Measurements from ENCODE around the gene ATP10A.

- TF ChIP-seq, protein P1, sequence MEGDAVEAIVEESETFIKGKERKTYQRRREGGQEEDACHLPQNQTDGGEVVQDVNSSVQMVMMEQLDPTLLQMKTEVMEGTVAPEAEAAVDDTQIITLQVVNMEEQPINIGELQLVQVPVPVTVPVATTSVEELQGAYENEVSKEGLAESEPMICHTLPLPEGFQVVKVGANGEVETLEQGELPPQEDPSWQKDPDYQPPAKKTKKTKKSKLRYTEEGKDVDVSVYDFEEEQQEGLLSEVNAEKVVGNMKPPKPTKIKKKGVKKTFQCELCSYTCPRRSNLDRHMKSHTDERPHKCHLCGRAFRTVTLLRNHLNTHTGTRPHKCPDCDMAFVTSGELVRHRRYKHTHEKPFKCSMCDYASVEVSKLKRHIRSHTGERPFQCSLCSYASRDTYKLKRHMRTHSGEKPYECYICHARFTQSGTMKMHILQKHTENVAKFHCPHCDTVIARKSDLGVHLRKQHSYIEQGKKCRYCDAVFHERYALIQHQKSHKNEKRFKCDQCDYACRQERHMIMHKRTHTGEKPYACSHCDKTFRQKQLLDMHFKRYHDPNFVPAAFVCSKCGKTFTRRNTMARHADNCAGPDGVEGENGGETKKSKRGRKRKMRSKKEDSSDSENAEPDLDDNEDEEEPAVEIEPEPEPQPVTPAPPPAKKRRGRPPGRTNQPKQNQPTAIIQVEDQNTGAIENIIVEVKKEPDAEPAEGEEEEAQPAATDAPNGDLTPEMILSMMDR (IDR thresholded peaks at IDR 0.05) = no peak
- TF ChIP-seq POLR2A (IDR thresholded peaks at IDR 0.05) = no peak
Measured at GRCh38 chr15:25727116-25727515, 136.0 kb downstream of the ATP10A start.
